Left ventricle myocardium inferior (tissue), 1 donor: ENCODE results near the gene STX17. TPM values are rescaled to one million over a fixed set of nuclear protein-coding genes. Genes with fewer than 3 reads are reported as not detected.

Source experiments
- DNase-seq: peaks from one replicate; pipeline ENCODE4 v3.0.0-alpha.2; 2020
- H3K27ac ChIP-seq: fragments of 200-600 bp; replicated peaks from 2 replicates; pipeline ENCODE4 v1.8.0; 2021
- H3K27me3 ChIP-seq: fragments of 200-600 bp; 2 replicates; pipeline ENCODE4 v1.8.0; 2021; ENCODE audit warnings: low read depth
- H3K36me3 ChIP-seq: fragments of 200-600 bp; 2 replicates; pipeline ENCODE4 v1.8.0; 2021
- H3K4me1 ChIP-seq: fragments of 200-600 bp; 2 replicates; pipeline ENCODE4 v1.8.0; 2021
- H3K4me3 ChIP-seq: fragments of 200-600 bp; 2 replicates; pipeline ENCODE4 v1.8.0; 2021; ENCODE audit warnings: mild to moderate bottlenecking, moderate library complexity
- H3K9me3 ChIP-seq: fragments of 200-600 bp; replicated peaks from 2 replicates; pipeline ENCODE4 v1.8.0; 2021
- CTCF ChIP-seq: fragments of 200-600 bp; IDR thresholded peaks from 2 replicates; pipeline ENCODE4 v1.8.0; 2021; ENCODE audit warnings: antibody characterized with exemption, mild to moderate bottlenecking, borderline replicate concordance
- intact Hi-C: fragments of 100-400 bp; cut with micrococcal nuclease; formaldehyde crosslinking; loops from one replicate; pipeline ENCODE4 v1.11.0; 2022
- total RNA-seq: library from RNA; stranded (reverse); fragmentation: NEBNext Ultra II Directional; extraction: Animal tissue kit (Norgen Biotek cat#: 25700); gene quantifications from one replicate; pipeline ENCODE4 v1.2.1, GENCODE V29; 2021
- donor health status: DM: no; HTN: yes; CAD: no; lungs with severe emphysema.

The STX17 gene
- total RNA-seq, 1 donor from 2014 or later, result 23.7 TPM

DNA sequence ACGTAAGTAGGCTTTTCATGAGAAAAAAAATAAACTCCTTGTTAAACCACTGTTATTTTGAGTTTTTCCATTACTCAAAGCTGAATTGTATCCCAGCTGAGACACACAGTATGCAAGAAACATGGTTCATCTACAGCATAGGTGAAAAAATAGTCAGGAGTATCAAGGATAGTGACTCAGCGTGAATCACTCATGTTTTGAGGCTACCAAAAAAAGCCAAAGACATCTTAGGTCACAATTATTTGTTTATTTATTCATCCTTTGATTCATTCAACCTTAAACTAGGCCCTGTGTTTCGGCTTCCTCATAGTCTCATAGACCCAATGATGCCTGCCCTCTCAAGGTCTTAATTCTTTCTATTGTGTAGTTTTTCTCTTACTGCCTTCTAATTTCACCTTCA lies 32.9 kb upstream of the STX17 start:
- Histone ChIP-seq H3K4me1 (no peaks in the 10 kb centered on the region), H3K4me3 (no peak overlapping the region), H3K9me3 (no peaks in the 10 kb centered on the region), H3K27me3 (no peaks in the 10 kb centered on the region), H3K36me3 (no peaks in the 10 kb centered on the region), H3K27ac (no peak overlapping the region)
- intact Hi-C loops, result no loop called here
- no peak for TF ChIP-seq CTCF
- no peak for DNase-seq

- Histone ChIP-seq H3K4me3 (no peak overlapping the region), H3K9me3 (no peaks in the 10 kb centered on the region), H3K4me1 (no peaks in the 10 kb centered on the region), H3K27ac (no peak overlapping the region), H3K27me3 (no peaks in the 10 kb centered on the region), H3K36me3 (no peaks in the 10 kb centered on the region)
- TF ChIP-seq CTCF, result no peak
- no peak for DNase-seq
- intact Hi-C loops, result no loop called here
Observed at GRCh38 chr9:99873943-99874584, 32.4 kb upstream of the STX17 start.

DNA sequence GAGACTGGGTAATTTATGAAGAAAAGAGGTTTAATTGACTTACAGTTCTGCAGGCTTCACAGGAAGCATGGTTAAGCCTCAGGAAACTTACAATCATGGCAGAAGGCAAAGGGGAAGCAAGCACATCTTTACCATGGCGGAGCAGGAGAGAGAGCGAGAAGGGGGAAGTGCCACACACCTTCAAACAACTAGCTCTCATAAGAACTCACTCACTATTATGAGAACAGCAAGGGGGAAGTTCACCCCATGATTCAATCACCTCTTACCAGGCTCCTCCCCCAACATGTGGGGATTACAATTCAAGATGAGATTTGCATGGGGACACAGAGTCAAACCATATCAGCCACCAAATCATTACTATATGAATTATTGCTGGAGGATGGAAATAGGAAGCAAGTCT lies 30.3 kb upstream of the STX17 start:
- Histone ChIP-seq H3K4me3 (no peak overlapping the region), H3K36me3 (no peaks in the 10 kb centered on the region), H3K27ac (no peak overlapping the region), H3K9me3 (no peaks in the 10 kb centered on the region), H3K4me1 (no peaks in the 10 kb centered on the region), H3K27me3 (no peaks in the 10 kb centered on the region)
- TF ChIP-seq CTCF, result no peak
- intact Hi-C loops, result no loop called here
- no peak for DNase-seq

- DNase-seq, result no peak
- no peak for TF ChIP-seq CTCF
- H3K36me3 ChIP-seq, result no peaks in the 10 kb centered on the region
- H3K4me1 ChIP-seq, result no peaks in the 10 kb centered on the region
- H3K9me3 ChIP-seq, result no peaks in the 10 kb centered on the region
- no peaks in the 10 kb centered on the region for H3K27me3 ChIP-seq
- no peak overlapping the region for H3K27ac ChIP-seq
- no peak overlapping the region for H3K4me3 ChIP-seq
- intact Hi-C loops, result no loop called here
Observed at GRCh38 chr9:99878651-99879050, 27.8 kb upstream of the STX17 start.

DNA sequence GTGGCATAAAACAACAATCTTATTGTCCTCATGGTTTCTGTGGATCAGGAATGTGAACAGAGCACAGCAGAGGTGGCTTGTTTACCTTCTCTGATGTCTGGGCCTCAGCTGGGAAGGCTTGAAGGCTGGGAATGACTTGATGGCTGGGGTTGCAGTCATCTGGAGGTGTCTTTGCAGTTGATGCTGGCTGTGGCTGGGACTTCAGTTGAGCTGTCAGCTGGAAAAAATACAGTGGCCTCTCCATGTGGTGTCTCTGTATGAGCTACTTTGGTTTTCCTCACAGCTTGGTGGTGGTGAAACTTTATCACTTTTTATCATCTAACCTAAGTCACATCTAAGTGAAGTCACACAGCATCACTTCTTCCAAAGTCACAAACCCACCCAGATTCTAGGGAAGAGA lies 24.7 kb upstream of the STX17 start:
- H3K9me3 ChIP-seq, result no peaks in the 10 kb centered on the region
- no peaks in the 10 kb centered on the region for H3K27me3 ChIP-seq
- TF ChIP-seq CTCF, result no peak
- no peak for DNase-seq
- no peaks in the 10 kb centered on the region for H3K36me3 ChIP-seq
- H3K27ac ChIP-seq, result no peak overlapping the region
- no peaks in the 10 kb centered on the region for H3K4me1 ChIP-seq
- intact Hi-C loops, result no loop called here
- no peak overlapping the region for H3K4me3 ChIP-seq
